ENCODE results near the gene TRMT61B. TPM values are rescaled to one million over a fixed set of nuclear protein-coding genes. Genes with fewer than 3 reads are reported as not detected.

The TRMT61B gene
- total and polyA plus RNA-seq, 2 experiments from 2014 or later: 34.7 to 52.7 TPM

DNA sequence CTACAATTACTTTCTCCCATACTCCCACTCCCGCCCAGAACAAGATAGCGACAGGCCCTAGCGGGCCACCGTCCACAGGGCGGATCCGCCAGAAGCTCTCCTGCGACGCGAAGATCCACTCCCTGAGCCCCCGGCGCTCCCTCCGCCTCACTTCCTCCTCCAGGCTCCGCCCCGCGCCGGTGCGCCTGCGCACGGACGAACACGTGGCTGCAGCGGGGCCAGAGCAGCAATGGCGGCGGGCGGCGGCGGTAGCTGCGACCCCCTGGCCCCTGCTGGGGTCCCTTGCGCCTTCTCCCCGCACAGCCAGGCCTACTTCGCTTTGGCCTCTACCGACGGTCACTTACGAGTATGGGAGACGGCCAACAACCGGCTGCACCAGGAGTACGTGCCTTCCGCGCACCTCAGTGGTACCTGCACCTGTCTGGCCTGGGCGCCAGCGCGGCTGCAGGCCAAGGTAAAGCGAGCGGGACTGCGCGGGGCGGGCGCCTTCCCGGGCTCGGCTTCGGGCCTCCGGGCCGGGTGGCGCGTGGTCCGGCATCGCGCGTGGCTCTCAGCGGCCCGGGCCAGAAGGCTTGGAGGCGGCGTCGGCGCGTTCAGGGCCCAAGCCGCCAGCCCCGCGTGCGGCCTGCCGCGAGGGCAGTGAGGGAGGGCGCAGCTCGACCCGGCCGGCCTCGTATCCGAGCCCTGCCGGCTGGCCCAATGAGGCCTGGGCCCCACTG, 24.5 kb upstream of the TRMT61B start, which contains the start of gene WDR43:
TSS of gene WDR43 (plus strand) at position 198 of the 719 bp plus-strand sequence. CDS start at position 230, 32 bp downstream.
- no peak for TF ChIP-seq STAT1 (IDR thresholded peaks at IDR 0.05; ENCODE audit: unreplicated experiment)
- TF ChIP-seq, protein P1, sequence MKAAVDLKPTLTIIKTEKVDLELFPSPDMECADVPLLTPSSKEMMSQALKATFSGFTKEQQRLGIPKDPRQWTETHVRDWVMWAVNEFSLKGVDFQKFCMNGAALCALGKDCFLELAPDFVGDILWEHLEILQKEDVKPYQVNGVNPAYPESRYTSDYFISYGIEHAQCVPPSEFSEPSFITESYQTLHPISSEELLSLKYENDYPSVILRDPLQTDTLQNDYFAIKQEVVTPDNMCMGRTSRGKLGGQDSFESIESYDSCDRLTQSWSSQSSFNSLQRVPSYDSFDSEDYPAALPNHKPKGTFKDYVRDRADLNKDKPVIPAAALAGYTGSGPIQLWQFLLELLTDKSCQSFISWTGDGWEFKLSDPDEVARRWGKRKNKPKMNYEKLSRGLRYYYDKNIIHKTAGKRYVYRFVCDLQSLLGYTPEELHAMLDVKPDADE (IDR thresholded peaks at IDR 0.05): peak; percentile 61; the same call in 1 of the 2 replicates
- TF ChIP-seq, protein P2, sequence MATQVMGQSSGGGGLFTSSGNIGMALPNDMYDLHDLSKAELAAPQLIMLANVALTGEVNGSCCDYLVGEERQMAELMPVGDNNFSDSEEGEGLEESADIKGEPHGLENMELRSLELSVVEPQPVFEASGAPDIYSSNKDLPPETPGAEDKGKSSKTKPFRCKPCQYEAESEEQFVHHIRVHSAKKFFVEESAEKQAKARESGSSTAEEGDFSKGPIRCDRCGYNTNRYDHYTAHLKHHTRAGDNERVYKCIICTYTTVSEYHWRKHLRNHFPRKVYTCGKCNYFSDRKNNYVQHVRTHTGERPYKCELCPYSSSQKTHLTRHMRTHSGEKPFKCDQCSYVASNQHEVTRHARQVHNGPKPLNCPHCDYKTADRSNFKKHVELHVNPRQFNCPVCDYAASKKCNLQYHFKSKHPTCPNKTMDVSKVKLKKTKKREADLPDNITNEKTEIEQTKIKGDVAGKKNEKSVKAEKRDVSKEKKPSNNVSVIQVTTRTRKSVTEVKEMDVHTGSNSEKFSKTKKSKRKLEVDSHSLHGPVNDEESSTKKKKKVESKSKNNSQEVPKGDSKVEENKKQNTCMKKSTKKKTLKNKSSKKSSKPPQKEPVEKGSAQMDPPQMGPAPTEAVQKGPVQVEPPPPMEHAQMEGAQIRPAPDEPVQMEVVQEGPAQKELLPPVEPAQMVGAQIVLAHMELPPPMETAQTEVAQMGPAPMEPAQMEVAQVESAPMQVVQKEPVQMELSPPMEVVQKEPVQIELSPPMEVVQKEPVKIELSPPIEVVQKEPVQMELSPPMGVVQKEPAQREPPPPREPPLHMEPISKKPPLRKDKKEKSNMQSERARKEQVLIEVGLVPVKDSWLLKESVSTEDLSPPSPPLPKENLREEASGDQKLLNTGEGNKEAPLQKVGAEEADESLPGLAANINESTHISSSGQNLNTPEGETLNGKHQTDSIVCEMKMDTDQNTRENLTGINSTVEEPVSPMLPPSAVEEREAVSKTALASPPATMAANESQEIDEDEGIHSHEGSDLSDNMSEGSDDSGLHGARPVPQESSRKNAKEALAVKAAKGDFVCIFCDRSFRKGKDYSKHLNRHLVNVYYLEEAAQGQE (IDR thresholded peaks at IDR 0.05; ENCODE audit: unreplicated experiment): peak; percentile 27
- TF ChIP-seq JUNB (IDR thresholded peaks at IDR 0.05; ENCODE audit: unreplicated experiment): no peak
- TF ChIP-seq NANOG (IDR thresholded peaks at IDR 0.05; ENCODE audit: borderline replicate concordance): no peak
- TF ChIP-seq, protein P3, sequence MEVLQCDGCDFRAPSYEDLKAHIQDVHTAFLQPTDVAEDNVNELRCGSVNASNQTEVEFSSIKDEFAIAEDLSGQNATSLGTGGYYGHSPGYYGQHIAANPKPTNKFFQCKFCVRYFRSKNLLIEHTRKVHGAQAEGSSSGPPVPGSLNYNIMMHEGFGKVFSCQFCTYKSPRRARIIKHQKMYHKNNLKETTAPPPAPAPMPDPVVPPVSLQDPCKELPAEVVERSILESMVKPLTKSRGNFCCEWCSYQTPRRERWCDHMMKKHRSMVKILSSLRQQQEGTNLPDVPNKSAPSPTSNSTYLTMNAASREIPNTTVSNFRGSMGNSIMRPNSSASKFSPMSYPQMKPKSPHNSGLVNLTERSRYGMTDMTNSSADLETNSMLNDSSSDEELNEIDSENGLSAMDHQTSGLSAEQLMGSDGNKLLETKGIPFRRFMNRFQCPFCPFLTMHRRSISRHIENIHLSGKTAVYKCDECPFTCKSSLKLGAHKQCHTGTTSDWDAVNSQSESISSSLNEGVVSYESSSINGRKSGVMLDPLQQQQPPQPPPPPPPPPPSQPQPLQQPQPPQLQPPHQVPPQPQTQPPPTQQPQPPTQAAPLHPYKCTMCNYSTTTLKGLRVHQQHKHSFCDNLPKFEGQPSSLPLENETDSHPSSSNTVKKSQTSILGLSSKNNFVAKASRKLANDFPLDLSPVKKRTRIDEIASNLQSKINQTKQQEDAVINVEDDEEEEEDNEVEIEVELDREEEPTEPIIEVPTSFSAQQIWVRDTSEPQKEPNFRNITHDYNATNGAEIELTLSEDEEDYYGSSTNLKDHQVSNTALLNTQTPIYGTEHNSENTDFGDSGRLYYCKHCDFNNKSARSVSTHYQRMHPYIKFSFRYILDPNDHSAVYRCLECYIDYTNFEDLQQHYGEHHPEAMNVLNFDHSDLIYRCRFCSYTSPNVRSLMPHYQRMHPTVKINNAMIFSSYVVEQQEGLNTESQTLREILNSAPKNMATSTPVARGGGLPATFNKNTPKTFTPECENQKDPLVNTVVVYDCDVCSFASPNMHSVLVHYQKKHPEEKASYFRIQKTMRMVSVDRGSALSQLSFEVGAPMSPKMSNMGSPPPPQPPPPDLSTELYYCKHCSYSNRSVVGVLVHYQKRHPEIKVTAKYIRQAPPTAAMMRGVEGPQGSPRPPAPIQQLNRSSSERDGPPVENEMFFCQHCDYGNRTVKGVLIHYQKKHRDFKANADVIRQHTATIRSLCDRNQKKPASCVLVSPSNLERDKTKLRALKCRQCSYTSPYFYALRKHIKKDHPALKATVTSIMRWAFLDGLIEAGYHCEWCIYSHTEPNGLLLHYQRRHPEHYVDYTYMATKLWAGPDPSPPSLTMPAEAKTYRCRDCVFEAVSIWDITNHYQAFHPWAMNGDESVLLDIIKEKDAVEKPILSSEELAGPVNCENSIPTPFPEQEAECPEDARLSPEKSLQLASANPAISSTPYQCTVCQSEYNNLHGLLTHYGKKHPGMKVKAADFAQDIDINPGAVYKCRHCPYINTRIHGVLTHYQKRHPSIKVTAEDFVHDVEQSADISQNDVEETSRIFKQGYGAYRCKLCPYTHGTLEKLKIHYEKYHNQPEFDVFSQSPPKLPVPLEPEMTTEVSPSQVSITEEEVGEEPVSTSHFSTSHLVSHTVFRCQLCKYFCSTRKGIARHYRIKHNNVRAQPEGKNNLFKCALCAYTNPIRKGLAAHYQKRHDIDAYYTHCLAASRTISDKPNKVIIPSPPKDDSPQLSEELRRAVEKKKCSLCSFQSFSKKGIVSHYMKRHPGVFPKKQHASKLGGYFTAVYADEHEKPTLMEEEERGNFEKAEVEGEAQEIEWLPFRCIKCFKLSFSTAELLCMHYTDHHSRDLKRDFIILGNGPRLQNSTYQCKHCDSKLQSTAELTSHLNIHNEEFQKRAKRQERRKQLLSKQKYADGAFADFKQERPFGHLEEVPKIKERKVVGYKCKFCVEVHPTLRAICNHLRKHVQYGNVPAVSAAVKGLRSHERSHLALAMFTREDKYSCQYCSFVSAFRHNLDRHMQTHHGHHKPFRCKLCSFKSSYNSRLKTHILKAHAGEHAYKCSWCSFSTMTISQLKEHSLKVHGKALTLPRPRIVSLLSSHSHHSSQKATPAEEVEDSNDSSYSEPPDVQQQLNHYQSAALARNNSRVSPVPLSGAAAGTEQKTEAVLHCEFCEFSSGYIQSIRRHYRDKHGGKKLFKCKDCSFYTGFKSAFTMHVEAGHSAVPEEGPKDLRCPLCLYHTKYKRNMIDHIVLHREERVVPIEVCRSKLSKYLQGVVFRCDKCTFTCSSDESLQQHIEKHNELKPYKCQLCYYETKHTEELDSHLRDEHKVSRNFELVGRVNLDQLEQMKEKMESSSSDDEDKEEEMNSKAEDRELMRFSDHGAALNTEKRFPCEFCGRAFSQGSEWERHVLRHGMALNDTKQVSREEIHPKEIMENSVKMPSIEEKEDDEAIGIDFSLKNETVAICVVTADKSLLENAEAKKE (CRISPR knock-in tag; IDR thresholded peaks at IDR 0.05): no peak
- no peak for TF ChIP-seq EZH2 (IDR thresholded peaks at IDR 0.05; ENCODE audit: low read depth, unreplicated experiment)
- no peak for TF ChIP-seq EZH2phosphoT487 (IDR thresholded peaks at IDR 0.05; ENCODE audit: unreplicated experiment)
- TF ChIP-seq, protein P4, sequence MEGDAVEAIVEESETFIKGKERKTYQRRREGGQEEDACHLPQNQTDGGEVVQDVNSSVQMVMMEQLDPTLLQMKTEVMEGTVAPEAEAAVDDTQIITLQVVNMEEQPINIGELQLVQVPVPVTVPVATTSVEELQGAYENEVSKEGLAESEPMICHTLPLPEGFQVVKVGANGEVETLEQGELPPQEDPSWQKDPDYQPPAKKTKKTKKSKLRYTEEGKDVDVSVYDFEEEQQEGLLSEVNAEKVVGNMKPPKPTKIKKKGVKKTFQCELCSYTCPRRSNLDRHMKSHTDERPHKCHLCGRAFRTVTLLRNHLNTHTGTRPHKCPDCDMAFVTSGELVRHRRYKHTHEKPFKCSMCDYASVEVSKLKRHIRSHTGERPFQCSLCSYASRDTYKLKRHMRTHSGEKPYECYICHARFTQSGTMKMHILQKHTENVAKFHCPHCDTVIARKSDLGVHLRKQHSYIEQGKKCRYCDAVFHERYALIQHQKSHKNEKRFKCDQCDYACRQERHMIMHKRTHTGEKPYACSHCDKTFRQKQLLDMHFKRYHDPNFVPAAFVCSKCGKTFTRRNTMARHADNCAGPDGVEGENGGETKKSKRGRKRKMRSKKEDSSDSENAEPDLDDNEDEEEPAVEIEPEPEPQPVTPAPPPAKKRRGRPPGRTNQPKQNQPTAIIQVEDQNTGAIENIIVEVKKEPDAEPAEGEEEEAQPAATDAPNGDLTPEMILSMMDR (conservative IDR thresholded peaks at IDR 0.05; ENCODE audit: low read depth in 2 of 2): no peak
- no peak for TF ChIP-seq ZNF114 (CRISPR knock-in tag; IDR thresholded peaks at IDR 0.05)
- peak; percentile 84 for TF ChIP-seq CREB1 (CRISPR knock-in tag; IDR thresholded peaks at IDR 0.05; ENCODE audit: low read depth)
- TF ChIP-seq POLR2AphosphoS5 (IDR thresholded peaks at IDR 0.05; ENCODE audit: low read depth): peak; percentile 91
- TF ChIP-seq ZNF331 (CRISPR knock-in tag; IDR thresholded peaks at IDR 0.05; ENCODE audit: low read depth): no peak
- H3F3A ChIP-seq (replicated peaks; ENCODE audit: low read depth): no peaks in the 10 kb centered on the region
- peaks cover 51% of the 10 kb centered on the region for H3K79me2 ChIP-seq (replicated peaks; ENCODE audit: insufficient read depth)
- H2AFZ ChIP-seq: no peak within 1 kb of the TSS
- H3K4me3 Mint-ChIP-seq: peak within 1 kb of the TSS; percentile 98
- peaks cover 22% of the 10 kb centered on the region for H3K4me1 Mint-ChIP-seq
- ATAC-seq (peak; percentile 95), DNase-seq (ENCODE audit: low spot score) (peak; percentile 99)
- no peaks in the 10 kb centered on the region for H3K9me2 ChIP-seq (ENCODE audit: insufficient read depth)
- H3K27ac ChIP-seq (ENCODE audit: low read depth): 0 out of 2 replicates have a peak within 1 kb of the TSS, but pooled peaks have one; percentile 77
- H3K27me3 ChIP-seq (ENCODE audit: insufficient read depth): no peaks in the 10 kb centered on the region
- peak within 1 kb of the TSS; percentile 97 for H3K4me2 ChIP-seq
- peak within 1 kb of the TSS; percentile 95 for H3K4me3 ChIP-seq
- peaks cover 4% of the 10 kb centered on the region; the same call in 1 of the 3 replicates for H3K9me3 Mint-ChIP-seq
- peak within 1 kb of the TSS; percentile 99 for H3K27ac Mint-ChIP-seq
- peaks cover 12% of the 10 kb centered on the region for H3K36me3 Mint-ChIP-seq (ENCODE audit: low read depth)
- H3K27me3 Mint-ChIP-seq (ENCODE audit: insufficient read depth, low read depth, poor library complexity): peaks cover 1% of the 10 kb centered on the region
- peaks cover 44% of the 10 kb centered on the region for H4K20me1 ChIP-seq (replicated peaks; ENCODE audit: insufficient read depth)
- H3K36me3 ChIP-seq (ENCODE audit: insufficient read depth): no peaks in the 10 kb centered on the region
- H3K4me1 ChIP-seq (ENCODE audit: insufficient read depth): peaks cover 32% of the 10 kb centered on the region
